Neural cell (in vitro differentiated cells): ENCODE measurements around the gene PDK4. TPM values are rescaled to one million over a fixed set of nuclear protein-coding genes. Genes with fewer than 3 reads are reported as not detected.

Experiments used
- H2AFZ ChIP-seq: fragments of 200-600, 300-800 bp; sonication (generic), shearing (Covaris generic); 2 replicates; pipeline ENCODE4 v1.6.0; 2014; ENCODE audit warnings: low read depth, mild to moderate bottlenecking, antibody characterized with exemption, low read length, moderate library complexity
- H3F3A ChIP-seq: fragments of 200-600 bp; shearing (Covaris generic); 2 replicates; pipeline ENCODE4 v1.6.1; 2016; ENCODE audit warnings: mild to moderate bottlenecking, moderate library complexity, mixed read lengths, antibody characterized with exemption, low read length; ENCODE audit not compliant: insufficient read depth, poor library complexity, severe bottlenecking
- H3K27ac ChIP-seq: fragments of 200-600, 300-800 bp; sonication (generic), shearing (Covaris generic); 2 replicates; pipeline ENCODE4 v1.5.1; 2014; ENCODE audit warnings: mild to moderate bottlenecking, low read length, moderate library complexity
- H3K27me3 ChIP-seq: fragments of 300-800, 200-600 bp; sonication (generic), shearing (Covaris generic); 2 replicates; pipeline ENCODE4 v1.6.0; 2014; ENCODE audit warnings: mild to moderate bottlenecking, low read depth, low read length, moderate library complexity; ENCODE audit not compliant: insufficient read depth
- H3K36me3 ChIP-seq: fragments of 300-800, 200-600 bp; sonication (generic), shearing (Covaris generic); 2 replicates; pipeline ENCODE4 v1.5.1; 2014; ENCODE audit warnings: mild to moderate bottlenecking, antibody characterized with exemption, low read length, moderate library complexity; ENCODE audit not compliant: insufficient read depth
- H3K4me2 ChIP-seq: fragments of 300-800, 200-600 bp; sonication (generic), shearing (Covaris generic); 2 replicates; pipeline ENCODE4 v1.6.0; 2014; ENCODE audit warnings: mild to moderate bottlenecking, low read length
- H3K4me3 ChIP-seq: fragments of 300-800, 200-600 bp; sonication (generic), shearing (Covaris generic); 2 replicates; pipeline ENCODE4 v1.5.1; 2014; ENCODE audit warnings: mild to moderate bottlenecking, low read length, moderate library complexity
- H3K79me2 ChIP-seq: fragments of 200-600 bp; shearing (Covaris generic); replicated peaks from 2 replicates; pipeline ENCODE4 v1.6.0; 2014; ENCODE audit warnings: mild to moderate bottlenecking, low read length, moderate library complexity; ENCODE audit not compliant: insufficient read depth
- H3K9ac ChIP-seq: fragments of 300-800, 200-600 bp; sonication (generic), shearing (Covaris generic); 2 replicates; pipeline ENCODE4 v1.6.1; 2016; ENCODE audit warnings: mild to moderate bottlenecking, low read length, mixed read lengths
- H3K9me2 ChIP-seq: fragments of 200-600 bp; shearing (Covaris generic); 2 replicates; pipeline ENCODE4 v1.6.1; 2016; ENCODE audit warnings: mild to moderate bottlenecking, low read length, mixed read lengths; ENCODE audit not compliant: insufficient read depth
- H3K9me3 ChIP-seq: fragments of 200-600, 300-800 bp; sonication (generic), shearing (Covaris generic); 2 replicates; pipeline ENCODE4 v1.6.1; 2016; ENCODE audit warnings: mild to moderate bottlenecking, mixed run types, low read length, moderate library complexity, mixed read lengths
- H4K20me1 ChIP-seq: fragments of 200-600 bp; shearing (Covaris generic); 2 replicates; pipeline ENCODE4 v1.6.1; 2016; ENCODE audit warnings: mild to moderate bottlenecking, mixed run types; ENCODE audit not compliant: insufficient read depth
- CTCF ChIP-seq: fragments of 450-650 bp; IDR thresholded peaks from 2 replicates; pipeline ENCODE4 v1.5.1; 2014; ENCODE audit warnings: antibody characterized with exemption, mild to moderate bottlenecking, moderate library complexity; ENCODE audit not compliant: poor library complexity, severe bottlenecking
- EP300 ChIP-seq: fragments of 450-650 bp; conservative IDR thresholded peaks from 2 replicates; pipeline ENCODE4 v1.6.1; 2014; ENCODE audit warnings: antibody characterized with exemption, mild to moderate bottlenecking, moderate library complexity; ENCODE audit not compliant: poor library complexity, severe bottlenecking
- EZH2 ChIP-seq: fragments of 200-600, 300-800 bp; shearing (Covaris generic), sonication (generic); IDR thresholded peaks from 2 replicates; pipeline ENCODE4 v1.6.1; 2014; ENCODE audit warnings: antibody characterized with exemption, low read length, borderline replicate concordance, mild to moderate bottlenecking; ENCODE audit not compliant: insufficient read depth, poor library complexity, severe bottlenecking
- MXI1 ChIP-seq: fragments of 450-650 bp; conservative IDR thresholded peaks from 2 replicates; pipeline ENCODE4 v1.6.1; 2014; ENCODE audit warnings: antibody characterized with exemption, mild to moderate bottlenecking; ENCODE audit not compliant: poor library complexity, severe bottlenecking
- POLR2AphosphoS5 ChIP-seq: IDR thresholded peaks from 2 replicates; pipeline ENCODE4 v1.6.1; 2012
- RAD21 ChIP-seq: fragments of 450-650 bp; conservative IDR thresholded peaks from 2 replicates; pipeline ENCODE4 v1.6.1; 2014; ENCODE audit warnings: antibody characterized with exemption, mild to moderate bottlenecking, moderate library complexity
- REST ChIP-seq: IDR thresholded peaks from 2 replicates; pipeline ENCODE4 v1.6.1; 2012; ENCODE audit warnings: borderline replicate concordance
- SMC3 ChIP-seq: fragments of 450-650 bp; conservative IDR thresholded peaks from 2 replicates; pipeline ENCODE4 v1.6.1; 2014; ENCODE audit warnings: antibody characterized with exemption, mild to moderate bottlenecking, moderate library complexity; ENCODE audit not compliant: poor library complexity
- TAF1 ChIP-seq: IDR thresholded peaks from 2 replicates; pipeline ENCODE4 v1.6.1; 2012; ENCODE audit warnings: low read depth
- polyA plus RNA-seq: library from polyadenylated mRNA; depleted of rRNA; stranded (reverse); fragments of >200 nt; gene quantifications from 2 replicates; pipeline ENCODE4 v1.2.3, GENCODE V29; 2014

PDK4 gene
- polyA plus RNA-seq, 1 donor from 2014 or later, result not detected

GRCh38 chr7:95540366-95540765 lies 56.0 kb downstream of the PDK4 start:
- Histone ChIP-seq H3K79me2 (no peaks in the 10 kb centered on the region), H3K4me2 (no peak overlapping the region), H3F3A (no peaks in the 10 kb centered on the region), H3K36me3 (no peaks in the 10 kb centered on the region), H3K9me3 (no peaks in the 10 kb centered on the region), H3K27me3 (no peaks in the 10 kb centered on the region), H3K9me2 (no peaks in the 10 kb centered on the region), H3K4me3 (no peak overlapping the region), H4K20me1 (no peaks in the 10 kb centered on the region), H3K9ac (no peak overlapping the region), H2AFZ (no peak overlapping the region), H3K27ac (no peak overlapping the region)
- no peak for TF ChIP-seq CTCF
- no peak for TF ChIP-seq EP300
- TF ChIP-seq TAF1, result no peak
- TF ChIP-seq POLR2AphosphoS5, result no peak
- TF ChIP-seq SMC3, result no peak
- no peak for TF ChIP-seq RAD21
- no peak for TF ChIP-seq MXI1
- TF ChIP-seq EZH2, result no peak
- no peak for TF ChIP-seq REST

- no peaks in the 10 kb centered on the region for H3K9me3 ChIP-seq
- no peaks in the 10 kb centered on the region for H3K9me2 ChIP-seq
- H3F3A ChIP-seq, result no peaks in the 10 kb centered on the region
- TF ChIP-seq CTCF (no peak), MXI1 (no peak), TAF1 (no peak), EZH2 (no peak), POLR2AphosphoS5 (no peak), RAD21 (no peak), EP300 (no peak), SMC3 (no peak), REST (no peak)
- no peaks in the 10 kb centered on the region for H3K79me2 ChIP-seq
- H3K4me3 ChIP-seq, result no peak overlapping the region
- no peak overlapping the region for H3K27ac ChIP-seq
- H2AFZ ChIP-seq, result no peak overlapping the region
- H3K9ac ChIP-seq, result no peak overlapping the region
- H4K20me1 ChIP-seq, result no peaks in the 10 kb centered on the region
- H3K36me3 ChIP-seq, result no peaks in the 10 kb centered on the region
- H3K27me3 ChIP-seq, result no peaks in the 10 kb centered on the region
- H3K4me2 ChIP-seq, result no peak overlapping the region
Observed at GRCh38 chr7:95539426-95539825, 56.9 kb downstream of the PDK4 start.
